Measurements from ENCODE around the gene LRBA.
"Not testable (repeated sequence)": the region's sequence is repeated elsewhere in the genome, so short reads cannot be mapped to it uniquely, and the experiment has no call there.

LRBA gene

GRCh38 chr4:150395872-150396271 lies 619.2 kb downstream of the LRBA start:
- TF ChIP-seq CTCF (IDR thresholded peaks at IDR 0.05; ENCODE audit: insufficient read depth, low read depth, low read length, missing control alignments): no peak
- H3K4me3 ChIP-seq (ENCODE audit: low read depth, low read length): no peak overlapping the region
- DNase-seq (ENCODE audit: low read depth): no peak

GRCh38 chr4:150394046-150394445 lies 621.0 kb downstream of the LRBA start:
- no peak for DNase-seq (ENCODE audit: low read depth)
- no peak overlapping the region for H3K4me3 ChIP-seq (ENCODE audit: low read depth, low read length)
- TF ChIP-seq CTCF (IDR thresholded peaks at IDR 0.05; ENCODE audit: insufficient read depth, low read depth, low read length, missing control alignments): no peak

GRCh38 chr4:150391052-150391451 lies 624.0 kb downstream of the LRBA start:
- TF ChIP-seq CTCF (IDR thresholded peaks at IDR 0.05; ENCODE audit: insufficient read depth, low read depth, low read length, missing control alignments): no peak
- H3K4me3 ChIP-seq (ENCODE audit: low read depth, low read length): no peak overlapping the region
- DNase-seq (ENCODE audit: low read depth): no peak

DNA sequence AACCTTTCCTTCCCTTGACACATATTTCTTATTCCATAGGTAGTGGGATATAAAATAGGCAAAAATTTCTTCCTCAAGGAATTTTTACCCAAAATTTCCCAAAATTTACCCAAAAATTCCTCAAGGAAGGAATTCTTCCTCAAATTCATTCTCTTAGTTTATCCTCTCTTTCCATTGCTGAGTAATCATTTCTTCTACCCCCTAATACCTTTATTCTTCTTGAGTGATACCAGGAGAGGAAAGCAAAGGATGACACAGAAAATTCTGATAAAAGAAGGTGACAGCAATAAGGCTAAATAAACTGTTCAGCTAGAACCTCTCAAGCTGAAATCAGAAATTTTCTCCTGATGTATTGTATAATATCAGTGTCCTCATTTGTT lies 624.6 kb downstream of the LRBA start:
- H3K4me3 ChIP-seq (ENCODE audit: low read depth, low read length): no peak overlapping the region
- DNase-seq (ENCODE audit: low read depth): no peak
- no peak for TF ChIP-seq CTCF (IDR thresholded peaks at IDR 0.05; ENCODE audit: insufficient read depth, low read depth, low read length, missing control alignments)

- DNase-seq (ENCODE audit: low read depth): no peak
- no peak for TF ChIP-seq CTCF (IDR thresholded peaks at IDR 0.05; ENCODE audit: insufficient read depth, low read depth, low read length, missing control alignments)
- no peak overlapping the region for H3K4me3 ChIP-seq (ENCODE audit: low read depth, low read length)
Measured at GRCh38 chr4:150389896-150390530, 625.1 kb downstream of the LRBA start.

GRCh38 chr4:150387981-150388380 lies 627.1 kb downstream of the LRBA start:
- no peak for DNase-seq (ENCODE audit: low read depth)
- no peak overlapping the region for H3K4me3 ChIP-seq (ENCODE audit: low read depth, low read length)
- TF ChIP-seq CTCF (IDR thresholded peaks at IDR 0.05; ENCODE audit: insufficient read depth, low read depth, low read length, missing control alignments): no peak

GRCh38 chr4:150386415-150386814 lies 628.7 kb downstream of the LRBA start:
- not testable (repeated sequence) for DNase-seq (ENCODE audit: low read depth); H3K4me3 ChIP-seq (ENCODE audit: low read depth, low read length)

Measured in GM12865 (cell line).